Fibroblast of peridontal ligament (primary cell): ENCODE data around the gene HMX3.
"Not testable (repeated sequence)": the region's sequence is repeated elsewhere in the genome, so short reads cannot be mapped to it uniquely, and the experiment has no call there.

Source experiments
- DNase-seq: peaks from one replicate; pipeline ENCODE4 v3.0.0-alpha.2; 2010; ENCODE audit errors: extremely low read depth

HMX3 gene

GRCh38 chr10:123171616-123172015 lies 35.8 kb downstream of the HMX3 start:
- not testable (repeated sequence) for DNase-seq

DNA sequence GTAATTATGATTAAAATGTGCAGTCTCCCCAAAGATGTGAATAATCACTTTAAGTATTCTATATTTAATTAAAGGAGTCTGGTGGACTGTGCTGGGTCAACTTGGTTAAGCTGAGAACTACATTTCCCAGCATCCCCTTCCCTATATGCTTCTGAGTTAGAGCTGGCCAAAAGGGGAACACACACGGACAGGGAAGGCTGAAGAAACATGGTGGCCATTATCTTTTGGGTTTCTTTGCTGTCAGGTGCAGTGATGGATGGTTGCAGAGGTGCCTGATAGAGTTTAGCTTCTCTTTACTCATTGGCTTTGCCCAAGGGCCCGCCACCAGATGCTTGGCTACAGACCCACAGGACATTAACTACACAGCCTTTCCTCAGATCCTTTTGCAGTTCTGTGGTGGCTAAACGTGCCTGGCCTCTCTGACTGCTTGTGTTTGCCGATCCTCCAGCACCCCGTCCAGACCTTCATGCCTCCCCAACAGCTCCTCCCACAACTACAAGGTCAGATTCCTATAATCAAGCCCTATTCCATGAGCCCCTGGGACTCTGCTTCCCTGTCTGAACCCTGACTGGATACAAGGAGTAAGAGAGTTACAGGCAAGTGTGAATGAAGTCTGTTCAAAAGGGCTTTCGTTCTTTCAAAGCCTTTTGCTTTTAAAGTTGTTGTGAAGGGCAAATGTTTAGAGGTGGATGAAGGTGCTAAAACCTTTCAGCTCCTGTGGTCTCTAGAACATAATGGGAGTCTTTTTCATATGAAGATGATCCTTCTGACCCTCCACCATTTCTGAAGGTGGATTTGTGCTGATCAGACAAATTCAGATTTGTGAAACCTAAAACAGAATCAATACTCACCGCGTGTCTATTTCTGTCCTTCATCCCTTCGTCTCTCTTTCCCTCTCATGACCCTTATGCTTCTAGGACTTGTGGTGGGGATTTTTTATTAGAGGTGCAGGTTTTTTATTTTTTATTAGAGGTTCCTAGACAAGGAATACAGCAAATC lies 39.9 kb downstream of the HMX3 start:
- DNase-seq = no peak

DNA sequence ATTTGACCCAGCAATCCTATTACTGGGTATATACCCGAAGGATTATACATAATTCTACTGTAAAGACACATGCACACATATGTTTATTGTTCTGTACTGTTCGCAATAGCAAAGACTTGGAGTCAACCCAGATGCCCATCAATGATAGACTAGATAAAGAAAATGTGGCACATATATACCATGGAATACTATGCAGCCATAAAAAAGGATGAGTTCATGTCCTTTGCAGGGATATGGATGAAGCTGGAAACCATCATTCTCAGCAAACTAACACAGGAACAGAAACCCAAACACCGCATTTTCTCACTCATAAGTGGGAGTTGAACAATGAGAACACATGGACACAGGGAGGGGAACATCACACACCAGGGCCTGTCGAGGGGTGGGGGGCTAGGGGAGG lies 42.6 kb downstream of the HMX3 start:
- DNase-seq = not testable (repeated sequence)

DNA sequence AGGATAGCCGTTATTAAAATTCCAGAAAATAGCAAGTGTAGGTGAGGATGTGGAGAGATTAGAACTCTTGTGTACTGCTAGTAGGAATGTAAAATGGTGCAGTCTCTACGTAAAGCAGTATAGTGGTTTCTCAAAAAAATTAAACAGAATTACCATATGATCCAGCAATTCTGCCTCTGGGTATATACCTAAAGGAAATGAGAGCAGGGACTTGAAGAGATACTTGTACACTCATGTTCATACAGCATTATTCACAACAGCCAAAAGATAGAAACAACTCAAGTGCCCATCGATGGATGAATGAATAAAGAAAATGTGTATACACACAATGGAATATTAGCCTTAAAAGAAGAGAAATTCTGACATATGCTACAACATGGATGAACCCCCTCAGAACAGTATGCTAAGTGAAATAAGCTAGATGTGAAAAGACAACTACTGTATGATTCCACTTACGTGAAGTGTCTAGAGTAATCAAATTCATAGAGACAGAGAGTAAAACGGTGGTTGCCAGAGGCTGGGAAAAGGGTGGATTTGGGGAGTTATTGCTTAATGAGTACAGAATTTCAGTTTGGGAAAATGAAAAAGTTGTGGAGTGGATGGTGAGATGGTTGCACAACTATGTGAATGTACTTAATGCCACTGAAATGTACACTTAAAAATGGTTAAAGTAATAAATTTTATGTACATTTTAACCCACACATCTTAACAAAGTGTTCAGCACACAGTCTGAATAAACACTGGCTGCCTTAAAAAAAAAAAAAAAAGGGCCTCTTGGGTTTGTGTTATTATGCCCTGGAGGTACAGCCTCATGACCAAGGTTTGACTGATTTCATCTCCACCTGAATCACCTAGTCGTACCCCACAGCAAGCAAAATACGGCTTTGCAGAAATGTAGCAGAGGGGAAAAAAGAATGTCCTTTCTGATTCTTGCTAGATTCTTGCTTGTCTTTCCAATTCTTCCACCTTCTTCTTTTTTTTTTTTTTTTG lies 44.6 kb downstream of the HMX3 start:
- no peak for DNase-seq

- DNase-seq = no peak
Measured at GRCh38 chr10:123183724-123184123, 48.0 kb downstream of the HMX3 start.

- DNase-seq = no peak
Measured at GRCh38 chr10:123187781-123188180, 52.0 kb downstream of the HMX3 start.
